ENCODE data around the gene COG4.

Gene COG4

GRCh38 chr16:70430667-70431536 is 92.5 kb downstream of the COG4 start:
- DNase-seq: peak; percentile 64
